HCT116 (cell line): ENCODE measurements around the gene OR2D3. TPM values are rescaled to one million over a fixed set of nuclear protein-coding genes. Genes with fewer than 3 reads are reported as not detected.
A peak's percentile ranks its signal among the peaks of the same experiment; 100 is the strongest.

ENCODE experiments used
- CBX3 ChIP-seq: IDR thresholded peaks from 2 replicates; pipeline ENCODE4 v1.6.1; 2012; ENCODE audit warnings: low read depth
- EGR1 ChIP-seq: IDR thresholded peaks from 2 replicates; pipeline ENCODE4 v1.6.1; 2012; ENCODE audit warnings: low read depth
- POLR2A ChIP-seq: IDR thresholded peaks from 2 replicates; pipeline ENCODE4 v1.7.0; 2011; ENCODE audit warnings: borderline replicate concordance; ENCODE audit not compliant: insufficient read depth, insufficient read length; ENCODE audit errors: extremely low read depth
- YY1 ChIP-seq: IDR thresholded peaks from 2 replicates; pipeline ENCODE4 v1.6.1; 2011; ENCODE audit warnings: low read length, low read depth, moderate library complexity, mild to moderate bottlenecking; ENCODE audit not compliant: insufficient replicate concordance; ENCODE audit errors: extremely low read depth
- ZFX ChIP-seq: fragments of 450-650 bp; IDR thresholded peaks from 2 replicates; pipeline ENCODE4 v1.6.1; 2017
- total RNA-seq: library from RNA; stranded (reverse); gene quantifications from one replicate; pipeline ENCODE4 v1.2.1, GENCODE V29; 2021; ENCODE audit not compliant: unreplicated experiment
- TF ChIP-seq, protein P1 (sequence below): IDR thresholded peaks from 2 replicates; pipeline ENCODE4 v1.6.1; 2011; ENCODE audit warnings: mild to moderate bottlenecking, low read length, moderate library complexity; ENCODE audit not compliant: insufficient replicate concordance; ENCODE audit errors: extremely low read depth
- TF ChIP-seq, protein P2 (sequence below): IDR thresholded peaks from 2 replicates; pipeline ENCODE4 v1.6.1; 2012; ENCODE audit warnings: low read depth
- TF ChIP-seq, protein P3 (sequence below): IDR thresholded peaks from 2 replicates; pipeline ENCODE4 v1.6.1; 2012

OR2D3 gene
- total RNA-seq, 1 experiment from 2014 or later: not detected

DNA sequence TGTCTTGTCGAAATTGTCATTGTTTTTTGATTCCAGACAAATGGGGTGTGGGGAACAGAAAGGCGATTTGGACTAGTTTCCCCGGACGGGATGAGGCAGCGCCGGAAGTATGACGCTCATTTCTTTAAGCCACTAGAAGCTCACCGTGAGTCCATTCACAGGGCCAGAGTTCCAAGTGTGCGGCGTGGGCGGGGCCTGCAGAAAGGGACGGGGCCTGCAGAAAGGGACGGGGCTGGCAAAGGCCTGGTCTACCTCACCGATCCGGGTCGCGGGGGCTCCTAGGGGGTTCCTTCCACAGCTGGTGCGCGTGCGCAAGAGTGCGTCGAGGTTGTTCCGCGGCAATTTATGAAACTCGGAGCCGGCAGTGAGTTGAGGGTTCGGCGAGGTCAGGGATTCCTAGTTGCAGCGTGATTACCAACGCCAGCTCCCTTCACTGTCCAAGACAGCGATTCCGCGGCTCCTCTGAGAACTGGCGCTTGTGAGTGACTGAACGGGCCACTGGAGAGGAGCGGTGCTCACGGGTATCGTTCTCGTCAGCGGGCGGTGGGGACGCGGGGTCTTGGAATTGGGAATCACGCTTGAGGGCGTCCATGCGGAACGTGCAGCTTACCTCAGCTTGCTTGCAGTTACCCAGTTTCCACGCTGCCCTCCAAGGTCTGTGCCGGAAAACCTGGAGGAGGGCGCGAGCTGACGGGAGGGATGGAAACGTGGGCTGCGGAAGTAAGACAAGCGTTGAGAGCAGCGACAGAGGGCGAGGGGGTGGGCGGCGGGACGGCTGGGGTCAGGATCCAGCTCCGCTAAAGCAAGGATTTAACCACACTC is 5.6 kb downstream of the OR2D3 start, which contains the start of gene ZNF215 (continued):
- TF ChIP-seq, protein P1, sequence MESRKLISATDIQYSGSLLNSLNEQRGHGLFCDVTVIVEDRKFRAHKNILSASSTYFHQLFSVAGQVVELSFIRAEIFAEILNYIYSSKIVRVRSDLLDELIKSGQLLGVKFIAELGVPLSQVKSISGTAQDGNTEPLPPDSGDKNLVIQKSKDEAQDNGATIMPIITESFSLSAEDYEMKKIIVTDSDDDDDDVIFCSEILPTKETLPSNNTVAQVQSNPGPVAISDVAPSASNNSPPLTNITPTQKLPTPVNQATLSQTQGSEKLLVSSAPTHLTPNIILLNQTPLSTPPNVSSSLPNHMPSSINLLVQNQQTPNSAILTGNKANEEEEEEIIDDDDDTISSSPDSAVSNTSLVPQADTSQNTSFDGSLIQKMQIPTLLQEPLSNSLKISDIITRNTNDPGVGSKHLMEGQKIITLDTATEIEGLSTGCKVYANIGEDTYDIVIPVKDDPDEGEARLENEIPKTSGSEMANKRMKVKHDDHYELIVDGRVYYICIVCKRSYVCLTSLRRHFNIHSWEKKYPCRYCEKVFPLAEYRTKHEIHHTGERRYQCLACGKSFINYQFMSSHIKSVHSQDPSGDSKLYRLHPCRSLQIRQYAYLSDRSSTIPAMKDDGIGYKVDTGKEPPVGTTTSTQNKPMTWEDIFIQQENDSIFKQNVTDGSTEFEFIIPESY: no peak
- TF ChIP-seq CBX3 (no peak), ZFX (peak; percentile 21; the same call in 1 of the 2 replicates), EGR1 (peak; percentile 82), YY1 (no peak), POLR2A (peak; percentile 73)
- TF ChIP-seq, protein P2, sequence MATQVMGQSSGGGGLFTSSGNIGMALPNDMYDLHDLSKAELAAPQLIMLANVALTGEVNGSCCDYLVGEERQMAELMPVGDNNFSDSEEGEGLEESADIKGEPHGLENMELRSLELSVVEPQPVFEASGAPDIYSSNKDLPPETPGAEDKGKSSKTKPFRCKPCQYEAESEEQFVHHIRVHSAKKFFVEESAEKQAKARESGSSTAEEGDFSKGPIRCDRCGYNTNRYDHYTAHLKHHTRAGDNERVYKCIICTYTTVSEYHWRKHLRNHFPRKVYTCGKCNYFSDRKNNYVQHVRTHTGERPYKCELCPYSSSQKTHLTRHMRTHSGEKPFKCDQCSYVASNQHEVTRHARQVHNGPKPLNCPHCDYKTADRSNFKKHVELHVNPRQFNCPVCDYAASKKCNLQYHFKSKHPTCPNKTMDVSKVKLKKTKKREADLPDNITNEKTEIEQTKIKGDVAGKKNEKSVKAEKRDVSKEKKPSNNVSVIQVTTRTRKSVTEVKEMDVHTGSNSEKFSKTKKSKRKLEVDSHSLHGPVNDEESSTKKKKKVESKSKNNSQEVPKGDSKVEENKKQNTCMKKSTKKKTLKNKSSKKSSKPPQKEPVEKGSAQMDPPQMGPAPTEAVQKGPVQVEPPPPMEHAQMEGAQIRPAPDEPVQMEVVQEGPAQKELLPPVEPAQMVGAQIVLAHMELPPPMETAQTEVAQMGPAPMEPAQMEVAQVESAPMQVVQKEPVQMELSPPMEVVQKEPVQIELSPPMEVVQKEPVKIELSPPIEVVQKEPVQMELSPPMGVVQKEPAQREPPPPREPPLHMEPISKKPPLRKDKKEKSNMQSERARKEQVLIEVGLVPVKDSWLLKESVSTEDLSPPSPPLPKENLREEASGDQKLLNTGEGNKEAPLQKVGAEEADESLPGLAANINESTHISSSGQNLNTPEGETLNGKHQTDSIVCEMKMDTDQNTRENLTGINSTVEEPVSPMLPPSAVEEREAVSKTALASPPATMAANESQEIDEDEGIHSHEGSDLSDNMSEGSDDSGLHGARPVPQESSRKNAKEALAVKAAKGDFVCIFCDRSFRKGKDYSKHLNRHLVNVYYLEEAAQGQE: no peak
- TF ChIP-seq, protein P3, sequence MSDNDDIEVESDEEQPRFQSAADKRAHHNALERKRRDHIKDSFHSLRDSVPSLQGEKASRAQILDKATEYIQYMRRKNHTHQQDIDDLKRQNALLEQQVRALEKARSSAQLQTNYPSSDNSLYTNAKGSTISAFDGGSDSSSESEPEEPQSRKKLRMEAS: peak; percentile 58
